Measurements from ENCODE around the gene LIMCH1. TPM values are rescaled to one million over a fixed set of nuclear protein-coding genes. Genes with fewer than 3 reads are reported as not detected.

The LIMCH1 gene
- total RNA-seq, 1 experiment from 2014 or later = 19.7 TPM

GRCh38 chr4:41678951-41679350, 141.0 kb downstream of the LIMCH1 start:
- Histone ChIP-seq H3K36me3 (ENCODE audit: low read depth, low read length) (no peaks in the 10 kb centered on the region), H3K27me3 (ENCODE audit: low read length) (no peaks in the 10 kb centered on the region), H3K9me3 (ENCODE audit: low read length) (no peaks in the 10 kb centered on the region), H3K9ac (ENCODE audit: low read length) (no peak overlapping the region), H3K9me2 (replicated peaks; ENCODE audit: low read length) (no peaks in the 10 kb centered on the region), H4K20me1 (ENCODE audit: low read length) (no peaks in the 10 kb centered on the region), H3F3A (ENCODE audit: low read length, unreplicated experiment) (no peaks in the 10 kb centered on the region), H3K79me2 (ENCODE audit: low read length) (no peaks in the 10 kb centered on the region), H3K4me2 (ENCODE audit: low read length) (no peak overlapping the region), H3K4me1 (ENCODE audit: insufficient read depth, low read length) (no peaks in the 10 kb centered on the region), H3K4me3 (ENCODE audit: low read length) (no peak overlapping the region), H3K27ac (ENCODE audit: low read length) (no peak overlapping the region), H2AFZ (ENCODE audit: low read length) (no peak overlapping the region)
- DNase-seq (no peak), ATAC-seq (no peak)
- ChIA-PET POLR2A (ENCODE audit: unreplicated experiment) (no interaction called here), CTCF (no interaction called here)
- BruUV-seq (replicated peaks) = no TSS peak
- intact Hi-C loops (cut with micrococcal nuclease) = no loop called here
- no peak for TF ChIP-seq CTCF (conservative IDR thresholded peaks at IDR 0.05; ENCODE audit: low read depth, low read length)
- TF ChIP-seq EZH2phosphoT487 (IDR thresholded peaks at IDR 0.05; ENCODE audit: borderline replicate concordance, low read length) = no peak
- TF ChIP-seq EZH2 (IDR thresholded peaks at IDR 0.05; ENCODE audit: low read length, unreplicated experiment) = no peak

GRCh38 chr4:41679991-41680390, 142.0 kb downstream of the LIMCH1 start:
- H3K27ac ChIP-seq (ENCODE audit: low read length) = no peak overlapping the region
- intact Hi-C loops (cut with micrococcal nuclease) = no loop called here
- H3K79me2 ChIP-seq (ENCODE audit: low read length) = no peaks in the 10 kb centered on the region
- no peaks in the 10 kb centered on the region for H3K4me1 ChIP-seq (ENCODE audit: insufficient read depth, low read length)
- no peaks in the 10 kb centered on the region for H3K36me3 ChIP-seq (ENCODE audit: low read depth, low read length)
- no peak for ATAC-seq
- no peak for TF ChIP-seq EZH2 (IDR thresholded peaks at IDR 0.05; ENCODE audit: low read length, unreplicated experiment)
- H3K9me2 ChIP-seq (replicated peaks; ENCODE audit: low read length) = no peaks in the 10 kb centered on the region
- DNase-seq = no peak
- no peaks in the 10 kb centered on the region for H3F3A ChIP-seq (ENCODE audit: low read length, unreplicated experiment)
- H3K9ac ChIP-seq (ENCODE audit: low read length) = no peak overlapping the region
- H3K4me3 ChIP-seq (ENCODE audit: low read length) = no peak overlapping the region
- ChIA-PET POLR2A (ENCODE audit: unreplicated experiment) (no interaction called here), CTCF (no interaction called here)
- no TSS peak for BruUV-seq (replicated peaks)
- H3K4me2 ChIP-seq (ENCODE audit: low read length) = no peak overlapping the region
- no peaks in the 10 kb centered on the region for H3K9me3 ChIP-seq (ENCODE audit: low read length)
- no peaks in the 10 kb centered on the region for H4K20me1 ChIP-seq (ENCODE audit: low read length)
- no peak overlapping the region for H2AFZ ChIP-seq (ENCODE audit: low read length)
- H3K27me3 ChIP-seq (ENCODE audit: low read length) = no peaks in the 10 kb centered on the region

DNA sequence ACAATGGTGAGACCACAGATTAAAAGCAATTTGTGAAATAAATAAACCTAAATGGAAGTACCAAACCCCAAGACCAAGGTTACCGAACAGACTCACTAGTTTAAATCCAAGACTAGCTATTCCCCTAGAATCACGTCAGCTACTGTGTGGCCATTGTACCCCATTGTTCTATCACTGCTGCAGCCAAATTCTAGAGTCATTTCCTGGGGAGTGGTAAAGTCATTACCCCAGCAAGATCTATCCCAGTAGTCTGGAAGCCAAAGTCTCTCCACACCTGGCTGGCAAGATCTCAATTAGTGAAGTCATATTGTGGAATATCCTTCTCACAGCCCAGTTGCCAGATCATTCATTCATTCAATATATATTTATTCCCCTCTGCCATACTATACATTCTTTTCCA, 143.1 kb downstream of the LIMCH1 start:
- Histone ChIP-seq H3K4me3 (ENCODE audit: low read length) (no peak overlapping the region), H3K4me2 (ENCODE audit: low read length) (no peak overlapping the region), H3K36me3 (ENCODE audit: low read depth, low read length) (no peaks in the 10 kb centered on the region; the same call in 1 of the 2 replicates), H3K4me1 (ENCODE audit: insufficient read depth, low read length) (no peaks in the 10 kb centered on the region), H3K9me2 (replicated peaks; ENCODE audit: low read length) (no peaks in the 10 kb centered on the region), H3K79me2 (ENCODE audit: low read length) (no peaks in the 10 kb centered on the region), H3K9me3 (ENCODE audit: low read length) (no peaks in the 10 kb centered on the region), H4K20me1 (ENCODE audit: low read length) (no peaks in the 10 kb centered on the region), H3F3A (ENCODE audit: low read length, unreplicated experiment) (no peaks in the 10 kb centered on the region), H2AFZ (ENCODE audit: low read length) (no peak overlapping the region), H3K9ac (ENCODE audit: low read length) (no peak overlapping the region), H3K27me3 (ENCODE audit: low read length) (no peaks in the 10 kb centered on the region), H3K27ac (ENCODE audit: low read length) (no peak overlapping the region)
- CTCF ChIA-PET = no interaction called here
- ATAC-seq (no peak), DNase-seq (no peak)
- POLR2A ChIA-PET (ENCODE audit: unreplicated experiment) = no interaction called here
- intact Hi-C loops (cut with micrococcal nuclease) = no loop called here
- no peak for TF ChIP-seq EZH2 (IDR thresholded peaks at IDR 0.05; ENCODE audit: low read length, unreplicated experiment)
- no peak for TF ChIP-seq EZH2phosphoT487 (IDR thresholded peaks at IDR 0.05; ENCODE audit: borderline replicate concordance, low read length)
- no peak for TF ChIP-seq CTCF (conservative IDR thresholded peaks at IDR 0.05; ENCODE audit: low read depth, low read length)
- BruUV-seq (replicated peaks) = no TSS peak

Data from PC-3 (cell line).